ENCODE measurements around the gene METTL4.

METTL4 gene

DNA sequence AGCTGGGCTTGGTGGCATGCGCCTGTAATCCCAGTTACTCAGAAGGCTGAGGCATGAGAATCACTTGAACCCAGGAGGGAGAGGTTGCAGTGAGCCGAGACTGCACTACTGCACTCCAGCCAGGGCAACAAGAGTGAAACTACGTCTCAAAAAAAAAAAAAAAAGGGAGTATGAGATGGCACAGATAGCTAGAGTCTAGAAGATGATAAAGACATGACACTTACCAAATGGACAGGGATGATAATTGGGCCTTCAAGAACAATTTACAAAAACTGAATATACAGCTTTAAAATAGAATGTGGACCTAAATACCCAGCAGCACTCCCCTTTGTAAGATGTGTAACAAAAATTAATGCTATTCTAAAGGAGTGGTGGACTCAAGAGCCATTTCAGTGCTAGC, 2.7 kb downstream of the METTL4 start:
- no peak for TF ChIP-seq CTCF (IDR thresholded peaks at IDR 0.05; ENCODE audit: control insufficient read depth, insufficient read depth, low read depth, low read length, missing control alignments)
- DNase-seq (ENCODE audit: low read depth), result no peak
- H3K4me3 ChIP-seq (ENCODE audit: control insufficient read depth, low read depth, low read length), result no peak overlapping the region

DNA sequence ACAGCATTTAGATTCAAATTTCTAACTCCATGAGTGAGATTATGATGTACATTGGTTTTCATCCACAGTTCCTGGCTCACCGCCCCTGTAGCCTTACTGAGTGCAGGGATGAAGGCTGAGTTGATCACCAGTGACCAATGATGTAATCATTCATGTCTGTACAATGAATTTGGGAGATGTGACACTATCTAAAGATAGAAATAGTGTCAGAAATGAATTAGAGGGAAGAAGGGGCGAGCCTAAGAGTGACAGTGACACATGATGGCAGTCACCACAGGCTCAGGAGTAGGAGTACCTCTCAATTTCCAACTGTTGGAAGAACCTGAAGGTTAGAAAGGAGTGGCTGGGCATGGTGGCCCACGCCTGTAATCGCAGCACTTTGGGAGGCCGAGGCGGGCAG, 3.2 kb downstream of the METTL4 start:
- no peak for DNase-seq (ENCODE audit: low read depth)
- TF ChIP-seq CTCF (IDR thresholded peaks at IDR 0.05; ENCODE audit: control insufficient read depth, insufficient read depth, low read depth, low read length, missing control alignments), result no peak
- H3K4me3 ChIP-seq (ENCODE audit: control insufficient read depth, low read depth, low read length), result no peak overlapping the region

DNA sequence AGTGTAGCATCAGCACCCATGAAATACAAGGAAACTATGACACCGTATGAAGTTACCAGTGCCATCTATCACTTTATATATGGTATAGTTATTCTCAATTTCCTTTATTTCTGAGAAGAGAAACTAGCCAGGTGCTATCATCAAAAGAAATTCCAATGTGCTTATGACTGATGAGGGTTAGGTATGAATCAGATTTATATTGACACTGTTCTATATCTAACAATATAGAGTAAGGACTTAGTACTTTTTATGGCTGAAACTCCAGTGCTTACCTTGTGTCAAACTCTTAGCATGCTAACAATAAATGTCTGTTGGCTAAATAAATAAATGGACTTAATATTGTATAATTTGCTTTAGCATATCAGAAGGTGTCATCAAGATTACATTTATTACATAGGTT, 6.9 kb downstream of the METTL4 start:
- H3K4me3 ChIP-seq (ENCODE audit: control insufficient read depth, low read depth, low read length), result no peak overlapping the region
- no peak for TF ChIP-seq CTCF (IDR thresholded peaks at IDR 0.05; ENCODE audit: control insufficient read depth, insufficient read depth, low read depth, low read length, missing control alignments)

GRCh38 chr18:2559249-2559648, 12.1 kb downstream of the METTL4 start:
- H3K4me3 ChIP-seq (ENCODE audit: control insufficient read depth, low read depth, low read length), result no peak overlapping the region
- no peak for TF ChIP-seq CTCF (IDR thresholded peaks at IDR 0.05; ENCODE audit: control insufficient read depth, insufficient read depth, low read depth, low read length, missing control alignments)
- no peak for DNase-seq (ENCODE audit: low read depth)

More for the DNA sequence above, 6.9 kb downstream of the METTL4 start:
- DNase-seq (ENCODE audit: low read depth), result no peak

DNA sequence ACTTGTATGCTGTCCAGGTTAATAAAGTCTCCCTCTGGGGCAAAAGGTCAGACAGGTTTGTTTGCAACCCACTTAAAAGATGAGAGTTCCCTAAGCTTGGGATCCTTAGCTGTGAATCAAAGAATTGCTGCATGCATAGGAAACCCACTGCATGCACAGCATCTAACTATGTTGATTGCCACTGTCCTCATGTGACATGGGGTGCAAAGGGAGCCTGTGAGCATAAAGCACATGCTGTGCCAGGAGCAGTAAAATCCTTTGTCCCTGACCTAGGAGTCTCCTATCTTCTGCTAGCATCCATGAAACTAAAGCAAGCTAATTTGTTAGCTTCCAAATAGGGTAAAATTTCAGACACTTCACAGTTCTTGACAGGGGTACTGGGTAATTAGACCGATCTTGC, 13.8 kb downstream of the METTL4 start:
- no peak overlapping the region for H3K4me3 ChIP-seq (ENCODE audit: control insufficient read depth, low read depth, low read length)
- DNase-seq (ENCODE audit: low read depth), result no peak
- TF ChIP-seq CTCF (IDR thresholded peaks at IDR 0.05; ENCODE audit: control insufficient read depth, insufficient read depth, low read depth, low read length, missing control alignments), result no peak

- H3K4me3 ChIP-seq (ENCODE audit: control insufficient read depth, low read depth, low read length), result no peak overlapping the region
- no peak for TF ChIP-seq CTCF (IDR thresholded peaks at IDR 0.05; ENCODE audit: control insufficient read depth, insufficient read depth, low read depth, low read length, missing control alignments)
- no peak for DNase-seq (ENCODE audit: low read depth)
Observed at GRCh38 chr18:2555895-2556294, 15.4 kb downstream of the METTL4 start.

GRCh38 chr18:2554696-2555095, 16.6 kb downstream of the METTL4 start:
- no peak overlapping the region for H3K4me3 ChIP-seq (ENCODE audit: control insufficient read depth, low read depth, low read length)
- no peak for DNase-seq (ENCODE audit: low read depth)
- TF ChIP-seq CTCF (IDR thresholded peaks at IDR 0.05; ENCODE audit: control insufficient read depth, insufficient read depth, low read depth, low read length, missing control alignments), result no peak
